22Rv1 (cell line): ENCODE data around the gene SERP2.

Experiments
- CTCF ChIP-seq: fragments of 450-650 bp; IDR thresholded peaks from 2 replicates; pipeline ENCODE4 v1.5.1; 2017; ENCODE audit warnings: mild to moderate bottlenecking
- ZFX ChIP-seq: fragments of 450-650 bp; IDR thresholded peaks from 2 replicates; pipeline ENCODE4 v1.6.1; 2017; ENCODE audit warnings: antibody characterized with exemption, borderline replicate concordance

- no peak for TF ChIP-seq CTCF
- TF ChIP-seq ZFX = no peak
Measured at GRCh38 chr13:44439452-44440024, 65.9 kb downstream of the SERP2 start.
